Measurements from ENCODE around the gene ALKBH5. TPM values are rescaled to one million over a fixed set of nuclear protein-coding genes. Genes with fewer than 3 reads are reported as not detected.

ALKBH5 gene
- total RNA-seq, 1 experiment from 2014 or later, result 97.8 TPM

GRCh38 chr17:18151290-18151689 is 32.3 kb upstream of the ALKBH5 start:
- no peaks in the 10 kb centered on the region for H3K9me3 ChIP-seq (ENCODE audit: control insufficient read depth in 1 of 2, insufficient read depth in 1 of 2, low read depth in 1 of 2, low read length in 2 of 2)
- H3K9ac ChIP-seq (ENCODE audit: low read length), result no peak overlapping the region
- no peak overlapping the region for H3K27ac ChIP-seq (ENCODE audit: low read depth, low read length)
- ChIA-PET POLR2A (no interaction called here), RAD21 (ENCODE audit: low non-redundant PET in 1 of 2, low total read pairs in 2 of 2, uncharacterized antibody in 2 of 2, unreplicated experiment in 2 of 2) (no interaction called here), CTCF (no interaction called here)
- no peak overlapping the region for H2AFZ ChIP-seq (ENCODE audit: low read depth, low read length, poor library complexity, severe bottlenecking)
- intact Hi-C loops (cut with micrococcal nuclease), result no loop called here
- H3K79me2 ChIP-seq (ENCODE audit: insufficient read depth, low read length), result no peaks in the 10 kb centered on the region
- ATAC-seq, result no peak
- H3K27me3 ChIP-seq (ENCODE audit: insufficient read depth, low read length), result no peaks in the 10 kb centered on the region
- TF ChIP-seq YY1 (IDR thresholded peaks at IDR 0.05; ENCODE audit: extremely low read depth, insufficient replicate concordance, low read depth, low read length), result no peak
- TF ChIP-seq, protein P1, sequence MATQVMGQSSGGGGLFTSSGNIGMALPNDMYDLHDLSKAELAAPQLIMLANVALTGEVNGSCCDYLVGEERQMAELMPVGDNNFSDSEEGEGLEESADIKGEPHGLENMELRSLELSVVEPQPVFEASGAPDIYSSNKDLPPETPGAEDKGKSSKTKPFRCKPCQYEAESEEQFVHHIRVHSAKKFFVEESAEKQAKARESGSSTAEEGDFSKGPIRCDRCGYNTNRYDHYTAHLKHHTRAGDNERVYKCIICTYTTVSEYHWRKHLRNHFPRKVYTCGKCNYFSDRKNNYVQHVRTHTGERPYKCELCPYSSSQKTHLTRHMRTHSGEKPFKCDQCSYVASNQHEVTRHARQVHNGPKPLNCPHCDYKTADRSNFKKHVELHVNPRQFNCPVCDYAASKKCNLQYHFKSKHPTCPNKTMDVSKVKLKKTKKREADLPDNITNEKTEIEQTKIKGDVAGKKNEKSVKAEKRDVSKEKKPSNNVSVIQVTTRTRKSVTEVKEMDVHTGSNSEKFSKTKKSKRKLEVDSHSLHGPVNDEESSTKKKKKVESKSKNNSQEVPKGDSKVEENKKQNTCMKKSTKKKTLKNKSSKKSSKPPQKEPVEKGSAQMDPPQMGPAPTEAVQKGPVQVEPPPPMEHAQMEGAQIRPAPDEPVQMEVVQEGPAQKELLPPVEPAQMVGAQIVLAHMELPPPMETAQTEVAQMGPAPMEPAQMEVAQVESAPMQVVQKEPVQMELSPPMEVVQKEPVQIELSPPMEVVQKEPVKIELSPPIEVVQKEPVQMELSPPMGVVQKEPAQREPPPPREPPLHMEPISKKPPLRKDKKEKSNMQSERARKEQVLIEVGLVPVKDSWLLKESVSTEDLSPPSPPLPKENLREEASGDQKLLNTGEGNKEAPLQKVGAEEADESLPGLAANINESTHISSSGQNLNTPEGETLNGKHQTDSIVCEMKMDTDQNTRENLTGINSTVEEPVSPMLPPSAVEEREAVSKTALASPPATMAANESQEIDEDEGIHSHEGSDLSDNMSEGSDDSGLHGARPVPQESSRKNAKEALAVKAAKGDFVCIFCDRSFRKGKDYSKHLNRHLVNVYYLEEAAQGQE (IDR thresholded peaks at IDR 0.05; ENCODE audit: low read depth), result no peak
- peaks cover 13 to 26% of the 10 kb centered on the region in 2 experiments for H3K4me1 ChIP-seq (ENCODE audit: control insufficient read depth in 1 of 2, insufficient read depth in 2 of 2, low read length in 2 of 2)
- DNase-seq (ENCODE audit: low read depth, low spot score), result no peak
- no TSS peak for BruUV-seq (replicated peaks)
- no peaks in the 10 kb centered on the region for H3K9me2 ChIP-seq (ENCODE audit: insufficient read depth)
- H4K20me1 ChIP-seq (ENCODE audit: insufficient read depth), result no peaks in the 10 kb centered on the region
- H3K4me2 ChIP-seq (ENCODE audit: low read length), result no peak overlapping the region
- no peak overlapping the region for H3K4me3 ChIP-seq (replicated peaks in 1 of 2; ENCODE audit: low read depth in 1 of 2, low read length in 2 of 2)
- H3K36me3 ChIP-seq (ENCODE audit: control insufficient read depth in 1 of 2, insufficient read depth in 2 of 2, low read length in 2 of 2), result no peaks in the 10 kb centered on the region

GRCh38 chr17:18155179-18155578 is 28.4 kb upstream of the ALKBH5 start:
- Histone ChIP-seq H2AFZ (ENCODE audit: low read depth, low read length, poor library complexity, severe bottlenecking) (no peak overlapping the region), H3K4me1 (ENCODE audit: control insufficient read depth in 1 of 2, insufficient read depth in 2 of 2, low read length in 2 of 2) (peaks cover 21 to 60% of the 10 kb centered on the region in 2 experiments), H3K4me2 (ENCODE audit: low read length) (no peak overlapping the region), H3K4me3 (replicated peaks in 1 of 2; ENCODE audit: low read depth in 1 of 2, low read length in 2 of 2) (no peak overlapping the region), H3K27me3 (ENCODE audit: insufficient read depth, low read length) (no peaks in the 10 kb centered on the region), H3K27ac (ENCODE audit: low read depth, low read length) (no peak overlapping the region; the same call in 1 of the 2 replicates), H3K79me2 (ENCODE audit: insufficient read depth, low read length) (no peaks in the 10 kb centered on the region), H3K36me3 (ENCODE audit: control insufficient read depth in 1 of 2, insufficient read depth in 2 of 2, low read length in 2 of 2) (no peaks in the 10 kb centered on the region), H3K9ac (ENCODE audit: low read length) (no peak overlapping the region), H3K9me3 (ENCODE audit: control insufficient read depth in 1 of 2, insufficient read depth in 1 of 2, low read depth in 1 of 2, low read length in 2 of 2) (no peaks in the 10 kb centered on the region), H3K9me2 (ENCODE audit: insufficient read depth) (no peaks in the 10 kb centered on the region), H4K20me1 (ENCODE audit: insufficient read depth) (no peaks in the 10 kb centered on the region)
- RAD21 ChIA-PET (ENCODE audit: low non-redundant PET in 1 of 2, low total read pairs in 2 of 2, uncharacterized antibody in 2 of 2, unreplicated experiment in 2 of 2), result no interaction called here
- BruUV-seq (replicated peaks), result no TSS peak
- intact Hi-C loops (cut with micrococcal nuclease), result no loop called here
- TF ChIP-seq TCF7L2 (IDR thresholded peaks at IDR 0.05; ENCODE audit: borderline replicate concordance, extremely low read depth, insufficient read depth, insufficient read length), result no peak
- TF ChIP-seq JUND (IDR thresholded peaks at IDR 0.05), result no peak
- TF ChIP-seq POLR2A (IDR thresholded peaks at IDR 0.05; ENCODE audit: borderline replicate concordance, extremely low read depth, insufficient read depth, insufficient read length), result no peak
- TF ChIP-seq, protein P2, sequence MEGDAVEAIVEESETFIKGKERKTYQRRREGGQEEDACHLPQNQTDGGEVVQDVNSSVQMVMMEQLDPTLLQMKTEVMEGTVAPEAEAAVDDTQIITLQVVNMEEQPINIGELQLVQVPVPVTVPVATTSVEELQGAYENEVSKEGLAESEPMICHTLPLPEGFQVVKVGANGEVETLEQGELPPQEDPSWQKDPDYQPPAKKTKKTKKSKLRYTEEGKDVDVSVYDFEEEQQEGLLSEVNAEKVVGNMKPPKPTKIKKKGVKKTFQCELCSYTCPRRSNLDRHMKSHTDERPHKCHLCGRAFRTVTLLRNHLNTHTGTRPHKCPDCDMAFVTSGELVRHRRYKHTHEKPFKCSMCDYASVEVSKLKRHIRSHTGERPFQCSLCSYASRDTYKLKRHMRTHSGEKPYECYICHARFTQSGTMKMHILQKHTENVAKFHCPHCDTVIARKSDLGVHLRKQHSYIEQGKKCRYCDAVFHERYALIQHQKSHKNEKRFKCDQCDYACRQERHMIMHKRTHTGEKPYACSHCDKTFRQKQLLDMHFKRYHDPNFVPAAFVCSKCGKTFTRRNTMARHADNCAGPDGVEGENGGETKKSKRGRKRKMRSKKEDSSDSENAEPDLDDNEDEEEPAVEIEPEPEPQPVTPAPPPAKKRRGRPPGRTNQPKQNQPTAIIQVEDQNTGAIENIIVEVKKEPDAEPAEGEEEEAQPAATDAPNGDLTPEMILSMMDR (IDR thresholded peaks at IDR 0.05 in 2 of 3, conservative IDR thresholded peaks at IDR 0.05 in 1 of 3; ENCODE audit: borderline replicate concordance in 1 of 3, insufficient read depth in 1 of 3, low read depth in 2 of 3, low read length in 2 of 3), result 0 out of 6 replicates have a peak, but pooled peaks of 1 of the 3 experiments have one; percentile 3
- POLR2A ChIA-PET, result interaction anchor here (0.6 kb wide), 1 partner anchor 556 kb away, joined by 4 read pairs; no protein-coding TSS in a partner anchor
- CTCF ChIA-PET, result interaction anchor here (1.3 kb wide), 1 partner anchor 29 kb away, joined by 3 read pairs; the partner anchor contains the start of gene ALKBH5
- DNase-seq (ENCODE audit: low read depth, low spot score), result no peak
- ATAC-seq, result no peak
